Putamen (tissue), 1 donor: ENCODE results near the gene NNT.
"Not testable (repeated sequence)": the region's sequence is repeated elsewhere in the genome, so short reads cannot be mapped to it uniquely, and the experiment has no call there.

Experiments
- DNase-seq: peaks from one replicate; pipeline ENCODE4 v3.0.0-alpha.2; 2016; ENCODE audit warnings: low spot score

Gene NNT

DNA sequence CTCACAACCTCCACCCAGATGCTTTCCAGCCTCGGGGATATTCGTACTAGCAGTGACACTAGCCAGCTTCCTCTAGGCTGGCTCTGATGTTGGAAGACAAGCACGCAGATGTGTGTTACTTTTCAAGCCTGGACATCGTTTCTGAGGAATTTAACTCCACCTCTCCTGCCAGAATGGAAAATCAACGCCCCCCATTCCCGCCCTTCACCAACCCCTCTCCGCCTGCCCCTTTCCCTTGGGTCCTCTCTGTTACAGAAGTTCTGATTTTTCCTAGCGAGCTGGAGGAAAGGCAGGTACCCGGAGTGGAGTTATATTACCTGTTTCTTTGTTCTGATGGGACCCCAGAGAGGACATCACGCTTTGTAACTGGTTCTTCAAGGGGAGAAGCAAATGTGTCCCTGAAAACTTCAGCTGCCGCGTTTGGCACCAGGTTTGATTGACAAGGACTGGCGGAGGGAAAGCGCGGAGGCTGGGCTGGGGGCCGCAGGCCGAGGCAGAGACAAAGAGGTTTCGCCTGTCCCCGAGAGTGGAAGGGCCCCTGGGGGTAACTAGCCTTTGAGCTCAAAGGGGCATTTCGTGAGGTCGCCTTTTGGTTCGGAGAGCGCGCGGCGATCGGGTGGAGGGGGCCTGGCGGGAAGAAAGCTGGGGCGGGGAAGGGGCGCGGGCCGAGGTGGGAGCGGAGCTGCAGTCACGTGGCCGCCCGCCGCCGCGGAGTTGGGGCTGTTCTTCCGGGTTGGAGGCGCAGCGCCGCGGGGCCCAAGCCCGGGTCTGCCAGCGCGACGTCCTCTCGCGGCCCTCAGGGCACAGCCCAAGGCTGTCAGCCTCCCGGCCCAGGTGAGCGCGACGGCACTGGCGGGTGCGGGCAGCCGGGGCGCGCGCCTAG is at the start of gene NNT:
NNT (plus strand) TSS at position 720 of the 883 bp plus-strand sequence. CDS start 6,016 bp downstream, outside the sequence.
- DNase-seq = peak; percentile 73

GRCh38 chr5:43553381-43553780 is 49.6 kb upstream of the NNT start:
- DNase-seq = no peak

DNA sequence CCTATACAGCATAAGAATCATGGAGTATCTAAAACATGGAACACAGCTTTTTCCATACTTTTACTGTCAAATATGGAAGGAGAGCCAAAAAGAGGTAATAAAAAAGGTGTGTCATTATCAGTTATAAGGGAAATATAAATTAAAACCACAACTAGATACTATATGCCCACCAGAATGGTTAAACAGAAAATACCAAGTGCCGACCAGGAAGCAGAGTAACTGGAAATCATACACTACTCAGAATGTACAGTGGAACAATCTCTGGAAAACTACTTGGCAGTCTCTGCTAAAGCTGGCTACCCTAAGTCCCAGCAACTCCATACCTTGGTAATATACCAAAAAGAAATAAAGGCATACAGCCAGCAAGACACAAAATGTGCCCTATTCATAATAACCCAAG is 48.5 kb upstream of the NNT start:
- no peak for DNase-seq

GRCh38 chr5:43555895-43556606 is 46.9 kb upstream of the NNT start:
- DNase-seq = peak; percentile 64

DNA sequence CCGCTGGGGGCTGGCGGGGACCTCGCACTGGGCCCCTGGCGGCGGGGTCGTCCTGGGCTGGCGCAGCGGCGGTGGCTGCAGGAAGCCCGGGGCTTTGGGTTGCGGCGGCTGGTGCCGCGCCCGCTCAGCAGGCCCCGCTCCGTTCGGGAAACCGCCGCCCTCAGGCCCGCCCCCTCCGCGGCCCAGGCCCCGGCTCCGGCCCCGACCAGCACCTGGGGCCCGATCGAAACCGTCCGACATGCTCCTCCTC is 46.4 kb upstream of the NNT start:
- not testable (repeated sequence) for DNase-seq

- DNase-seq = peak; percentile 81
Observed at GRCh38 chr5:43556857-43557542, 46.0 kb upstream of the NNT start, which contains the start of gene PAIP1. PAIP1 (minus strand) TSS chr5:43557077; CDS start chr5:43556846, 231 bp downstream.

- DNase-seq = no peak
Observed at GRCh38 chr5:43560128-43560527, 42.9 kb upstream of the NNT start.

DNA sequence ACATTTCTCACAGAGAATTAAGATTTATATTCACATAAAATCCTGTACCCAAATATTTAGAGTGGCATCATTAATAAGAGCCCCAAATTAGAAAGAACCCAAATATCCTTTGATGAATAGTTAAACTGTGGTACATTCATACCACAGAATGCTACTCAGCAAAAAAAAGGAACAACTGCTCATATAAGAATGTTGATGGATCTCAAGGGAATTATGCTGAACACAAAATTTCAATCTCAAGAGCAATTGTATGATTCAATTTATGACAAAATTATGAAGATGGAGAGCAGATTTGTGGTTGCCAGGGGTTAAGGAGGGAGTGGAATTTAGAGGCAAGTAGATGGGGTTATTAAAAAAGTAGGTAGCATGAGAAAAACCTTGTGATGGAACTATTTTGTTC is 41.6 kb upstream of the NNT start:
- DNase-seq = no peak

DNA sequence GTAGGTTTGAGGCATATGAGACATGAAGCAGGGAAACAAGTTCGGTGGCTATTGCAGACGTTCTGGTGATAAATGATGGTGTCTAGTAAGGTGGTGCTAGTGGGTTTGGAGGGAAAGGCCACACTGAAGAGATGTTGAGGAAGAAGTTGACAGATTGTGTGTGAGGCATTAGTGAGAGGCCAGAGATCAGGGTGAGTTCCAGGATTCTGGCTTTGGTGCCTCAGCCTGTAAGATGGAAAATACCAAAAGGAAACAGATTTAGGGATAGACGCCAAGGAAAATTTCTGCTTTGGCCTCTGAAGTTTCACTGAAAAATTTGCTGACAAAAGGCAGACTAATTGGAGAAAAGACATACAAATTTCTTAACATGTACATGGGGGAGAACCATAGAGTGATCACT is 39.7 kb upstream of the NNT start:
- DNase-seq = no peak

DNA sequence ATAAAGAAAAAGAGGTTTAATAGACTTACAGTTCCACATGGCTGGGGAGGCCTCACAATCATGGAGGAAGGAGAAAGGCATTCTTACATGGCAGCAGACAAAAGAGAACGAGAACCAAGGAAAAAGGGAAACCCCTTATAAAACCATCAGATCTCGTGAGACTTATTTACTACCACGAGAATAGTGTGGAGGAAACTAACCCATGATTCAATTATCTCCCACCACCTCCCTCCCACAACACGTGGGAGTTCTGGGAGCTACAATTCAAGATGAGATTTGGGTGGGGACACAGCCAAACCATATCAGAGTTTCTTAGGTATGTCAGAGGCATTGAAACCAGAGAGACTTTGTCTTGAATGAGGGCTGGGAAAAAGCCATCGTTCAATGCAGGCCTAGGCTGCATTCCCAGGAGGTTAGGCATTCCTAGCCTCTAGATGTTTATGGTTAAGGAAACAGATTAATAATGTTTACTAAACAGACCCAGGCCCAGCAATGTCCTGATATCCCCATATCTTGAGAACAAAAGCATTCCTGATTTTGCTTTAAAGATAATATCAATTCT is 38.6 kb upstream of the NNT start:
- DNase-seq = no peak

- DNase-seq = no peak
Observed at GRCh38 chr5:43565043-43565442, 37.9 kb upstream of the NNT start.

DNA sequence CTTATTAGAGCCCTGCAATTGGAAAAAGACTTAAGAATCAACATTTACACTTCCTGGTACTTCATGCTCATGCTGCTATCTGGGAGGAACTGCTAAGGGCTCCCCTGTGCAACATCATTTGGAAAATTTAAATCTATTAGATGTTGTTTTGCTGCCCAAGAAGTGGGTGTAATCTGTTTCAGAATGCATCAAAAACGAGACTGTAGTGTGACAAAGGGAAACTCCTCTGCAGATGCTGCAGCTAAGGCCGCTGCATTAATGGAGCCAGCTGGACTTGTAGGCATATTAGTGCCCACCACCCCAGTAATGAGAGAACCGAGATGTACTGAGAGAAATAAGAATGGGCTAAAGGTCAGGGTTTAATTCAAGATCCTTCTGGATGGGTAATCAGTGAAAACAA is 35.0 kb upstream of the NNT start:
- DNase-seq = no peak

- DNase-seq = no peak
Observed at GRCh38 chr5:43569236-43569746, 33.7 kb upstream of the NNT start.

DNA sequence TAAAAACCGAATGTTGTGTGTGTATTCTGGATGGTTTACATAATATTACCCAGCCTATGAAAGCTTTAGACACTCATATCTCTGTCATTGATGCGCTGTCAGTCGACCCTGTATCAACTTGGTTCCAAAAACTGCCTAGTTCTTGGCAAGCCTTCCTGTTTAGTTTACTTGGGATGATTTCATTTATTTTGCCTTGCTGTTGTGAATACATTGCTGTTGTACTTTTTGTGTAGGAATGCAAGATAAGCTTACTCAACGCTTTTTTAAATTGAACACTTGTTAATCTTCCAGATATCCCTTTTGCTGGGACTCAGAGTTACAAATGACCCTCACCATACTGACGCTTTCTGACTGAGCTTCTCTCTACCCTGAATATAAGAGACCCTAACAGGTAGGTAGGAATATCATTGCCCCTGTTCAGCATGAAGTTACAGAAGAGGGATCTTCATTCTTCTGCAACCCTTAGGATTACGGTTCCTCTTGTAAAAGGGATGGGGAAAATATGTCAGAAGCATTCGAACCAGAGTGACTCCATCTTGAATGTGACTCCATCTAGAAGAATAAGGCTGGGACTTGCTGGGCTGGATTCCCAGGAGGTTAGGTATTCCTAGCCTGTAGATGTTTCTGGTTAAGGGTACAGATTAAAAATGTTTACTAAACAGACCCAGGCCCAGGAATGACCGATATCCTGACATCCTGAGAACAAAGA is 32.4 kb upstream of the NNT start:
- DNase-seq = no peak

GRCh38 chr5:43571237-43571636 is 31.7 kb upstream of the NNT start:
- no peak for DNase-seq

DNA sequence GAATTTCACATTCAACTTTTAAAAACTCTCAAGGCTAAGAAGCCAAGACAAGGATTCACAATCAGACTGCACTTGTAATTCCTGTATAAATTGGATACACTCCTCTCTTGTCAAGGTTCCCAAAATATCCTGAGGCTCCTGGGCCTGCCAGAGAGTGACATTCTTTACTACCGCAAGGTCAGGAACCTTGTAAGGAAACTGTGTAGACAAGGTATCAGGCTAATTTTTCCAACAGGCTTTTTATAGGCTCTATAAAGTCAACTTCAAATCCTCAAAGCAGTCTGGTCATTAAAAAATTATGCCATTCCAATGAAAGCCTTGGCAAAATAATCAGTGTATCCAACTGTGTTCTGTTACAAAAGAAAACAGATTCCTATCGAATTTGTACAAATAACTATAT is 30.6 kb upstream of the NNT start:
- DNase-seq = no peak

DNA sequence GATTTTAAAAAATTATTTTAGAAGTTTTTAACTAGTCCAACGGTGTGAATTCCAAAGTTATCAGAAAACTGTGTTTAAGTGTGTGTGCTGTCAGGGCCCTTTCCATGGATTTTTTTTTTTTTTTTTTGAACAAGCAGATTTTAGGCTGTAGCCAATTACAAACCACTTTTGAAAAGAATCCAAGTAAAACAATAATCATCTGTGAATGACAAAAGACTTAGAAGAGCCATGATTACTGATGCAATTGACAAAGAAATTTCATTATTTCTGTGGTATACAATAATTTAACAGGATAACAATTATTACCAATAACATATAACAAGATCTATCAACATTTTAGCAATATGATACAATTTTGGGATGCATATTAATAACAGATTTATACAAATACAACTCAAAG is 29.9 kb upstream of the NNT start:
- DNase-seq = no peak

GRCh38 chr5:43580402-43581210 is 22.4 kb upstream of the NNT start:
- DNase-seq = not testable (repeated sequence)

- DNase-seq = no peak
Observed at GRCh38 chr5:43581398-43581797, 21.6 kb upstream of the NNT start.

DNA sequence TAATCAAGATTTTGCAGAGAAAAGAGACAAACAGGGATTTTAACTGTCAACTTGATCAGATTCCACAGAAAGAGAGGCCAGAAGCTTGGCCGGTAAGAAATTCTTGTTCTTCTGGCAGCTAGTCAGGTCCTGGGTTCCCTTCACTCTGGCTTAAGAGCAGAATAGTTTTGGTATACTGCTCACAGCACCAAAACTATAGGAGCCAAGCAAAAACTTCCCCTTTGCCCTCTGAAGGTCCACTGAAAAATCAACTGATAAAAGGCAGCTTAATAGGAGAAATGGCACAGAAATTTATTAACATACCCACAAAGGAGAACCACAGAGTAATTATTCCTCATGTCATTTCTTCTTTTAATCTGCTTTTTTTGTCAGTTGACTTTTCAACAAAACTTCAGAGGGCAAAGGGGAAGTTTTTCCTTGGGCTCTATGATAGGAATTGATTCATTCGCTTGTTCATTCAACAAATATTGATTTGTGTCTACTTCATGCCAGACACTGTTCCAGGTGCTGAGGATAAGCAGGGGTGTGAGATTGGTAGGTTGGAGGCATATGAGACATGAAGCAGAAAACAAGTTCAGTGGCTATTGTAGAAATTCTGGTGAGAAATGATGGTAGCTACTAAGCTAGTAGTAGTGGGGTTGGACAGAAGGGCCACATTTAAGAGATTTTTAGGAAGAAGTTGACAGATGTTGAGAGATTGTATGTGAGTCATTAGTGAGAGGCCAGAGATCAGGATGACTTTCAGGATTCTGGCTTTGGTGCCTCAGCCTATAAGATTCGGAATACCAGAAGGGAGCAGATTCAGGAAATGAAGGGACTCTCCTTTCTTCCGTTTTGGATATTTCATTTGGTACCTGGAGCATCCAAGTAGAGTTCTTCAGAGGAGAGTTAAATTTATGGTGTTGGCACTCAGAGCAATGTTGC is 20.6 kb upstream of the NNT start:
- DNase-seq = no peak
